H1 (cell line): ENCODE measurements around the gene OR5K3. TPM values are rescaled to one million over a fixed set of nuclear protein-coding genes. Genes with fewer than 3 reads are reported as not detected.

Experiments
- ASH2L ChIP-seq: fragments of 200-600, 300-600 bp; sonication (generic); IDR thresholded peaks from one replicate; pipeline ENCODE4 v1.7.1; 2017; ENCODE audit warnings: low read length
- CHD7 ChIP-seq: fragments of 300-600 bp; sonication (generic); IDR thresholded peaks from 2 replicates; pipeline ENCODE4 v1.7.1; 2012; ENCODE audit warnings: low read length, moderate library complexity, mild to moderate bottlenecking, inconsistent platforms; ENCODE audit not compliant: insufficient replicate concordance
- CTCF ChIP-seq, 3 experiments: IDR thresholded peaks; 1 replicate in 2 of 3; 2 replicates in 1 of 3; pipeline versions ENCODE4 v1.5.1 to v1.6.1; 2011; ENCODE audit warnings: low read length in 3 of 3, mild to moderate bottlenecking in 3 of 3, inconsistent platforms in 2 of 3, low read depth in 1 of 3, moderate library complexity in 1 of 3; ENCODE audit not compliant: insufficient read depth in 1 of 3; ENCODE audit errors: control extremely low read depth in 1 of 3
- FOSL1 ChIP-seq: IDR thresholded peaks from 2 replicates; pipeline ENCODE4 v1.6.1; 2011; ENCODE audit warnings: mild to moderate bottlenecking, low read depth, low read length, moderate library complexity; ENCODE audit not compliant: insufficient read depth
- POU5F1 ChIP-seq: IDR thresholded peaks from 2 replicates; pipeline ENCODE4 v1.6.1; 2011; ENCODE audit warnings: low read depth, mild to moderate bottlenecking, low read length, moderate library complexity
- SIN3A ChIP-seq, 2 experiments: IDR thresholded peaks in 1 of 2; conservative IDR thresholded peaks in 1 of 2; 2 replicates each; pipeline ENCODE4 v1.6.1; 2011 to 2012; ENCODE audit warnings: low read length in 2 of 2, improper control_type of control experiment in 1 of 2, low read depth in 1 of 2, mild to moderate bottlenecking in 1 of 2
- polyA plus RNA-seq, 7 experiments: library from polyadenylated mRNA; depleted of rRNA in 3 of 7; stranded (reverse) in 5 of 7; unstranded in 2 of 7; fragments of >200 nt in 5 of 7; fragments of 200-250 nt in 2 of 7; gene quantifications; 1 replicate in 5 of 7; 2 replicates in 1 of 7; 4 replicates in 1 of 7; pipeline versions ENCODE4 v1.2.1 to v1.2.3, GENCODE V29; 2011 to 2013; ENCODE audit warnings: missing spikeins in 2 of 7, mixed read lengths in 2 of 7
- total RNA-seq: library from RNA; stranded (reverse); fragmentation: NEBNext Ultra II Directional; extraction: Animal tissue kit (Norgen Biotek cat#: 25700); gene quantifications from 2 replicates; pipeline ENCODE4 v1.2.1, GENCODE V29; 2021

The OR5K3 gene
- total and polyA plus RNA-seq, 2 of the 8 experiments (the other 6 are each of a cell fraction or from before 2014, with no cell fraction given) = not detected

GRCh38 chr3:98371853-98372252 lies 18.6 kb upstream of the OR5K3 start (continued):
- TF ChIP-seq CHD7 (no peak), ASH2L (no peak), FOSL1 (no peak), CTCF (IDR thresholded peaks at IDR 0.05; ENCODE audit: control extremely low read depth in 1 of 3, insufficient read depth in 1 of 3, low read depth in 1 of 3, low read length in 3 of 3) (no peak), SIN3A (conservative IDR thresholded peaks at IDR 0.05 in 1 of 2, IDR thresholded peaks at IDR 0.05 in 1 of 2; ENCODE audit: low read depth in 1 of 2, low read length in 2 of 2) (no peak), POU5F1 (no peak)
